HUDEP-2 (cell line): ENCODE data around the gene STRAP.

Source experiments
- DNase-seq, 76 experiments: peaks; one replicate each; lab custom pipeline; 2025; ENCODE audit not compliant: unreplicated experiment in 76 of 76; lab: John Stamatoyannopoulos, UW

Gene STRAP

GRCh38 chr12:15882118-15882971 is at the start of gene STRAP:
STRAP (plus strand) TSS chr12:15882387; CDS start chr12:15882708, 321 bp downstream.
- peak in 75 of 76 experiments; percentile 28 to 93 (median 86) for DNase-seq

- no peak for DNase-seq
Measured at GRCh38 chr12:15834575-15834974, 47.6 kb upstream of the STRAP start.

GRCh38 chr12:15837141-15837790 is 44.9 kb upstream of the STRAP start:
- DNase-seq = no peak

- DNase-seq = no peak
Measured at GRCh38 chr12:15839041-15839440, 43.1 kb upstream of the STRAP start.

GRCh38 chr12:15839682-15840081 is 42.5 kb upstream of the STRAP start:
- no peak for DNase-seq

GRCh38 chr12:15842108-15842507 is 40.1 kb upstream of the STRAP start:
- no peak for DNase-seq

GRCh38 chr12:15846887-15847286 is 35.3 kb upstream of the STRAP start:
- DNase-seq = no peak

- DNase-seq = no peak
Measured at GRCh38 chr12:15848606-15849005, 33.6 kb upstream of the STRAP start.

GRCh38 chr12:15851045-15851620 is 31.1 kb upstream of the STRAP start:
- DNase-seq = no peak

GRCh38 chr12:15851919-15852318 is 30.3 kb upstream of the STRAP start:
- no peak for DNase-seq

- DNase-seq = no peak
Measured at GRCh38 chr12:15852383-15852782, 29.8 kb upstream of the STRAP start.

- DNase-seq = no peak
Measured at GRCh38 chr12:15853877-15854276, 28.3 kb upstream of the STRAP start.

GRCh38 chr12:15854916-15855315 is 27.3 kb upstream of the STRAP start:
- no peak for DNase-seq

GRCh38 chr12:15855646-15856045 is 26.5 kb upstream of the STRAP start:
- no peak for DNase-seq

GRCh38 chr12:15856097-15856982 is 25.8 kb upstream of the STRAP start:
- DNase-seq = peak in 32 of 76 experiments; percentile 3 to 53 (median 31)

GRCh38 chr12:15858353-15858752 is 23.8 kb upstream of the STRAP start:
- no peak for DNase-seq

GRCh38 chr12:15859116-15859515 is 23.1 kb upstream of the STRAP start:
- DNase-seq = no peak

- DNase-seq = no peak
Measured at GRCh38 chr12:15861404-15861803, 20.8 kb upstream of the STRAP start.

GRCh38 chr12:15862840-15863239 is 19.3 kb upstream of the STRAP start:
- DNase-seq = no peak

GRCh38 chr12:15863372-15863771 is 18.8 kb upstream of the STRAP start:
- DNase-seq = no peak

GRCh38 chr12:15863984-15864383 is 18.2 kb upstream of the STRAP start:
- no peak for DNase-seq
